Measurements from ENCODE around the gene FAM228A. TPM values are rescaled to one million over a fixed set of nuclear protein-coding genes. Genes with fewer than 3 reads are reported as not detected.

The FAM228A gene
- 0.24 and 0.32 TPM in 2 replicates for total RNA-seq

DNA sequence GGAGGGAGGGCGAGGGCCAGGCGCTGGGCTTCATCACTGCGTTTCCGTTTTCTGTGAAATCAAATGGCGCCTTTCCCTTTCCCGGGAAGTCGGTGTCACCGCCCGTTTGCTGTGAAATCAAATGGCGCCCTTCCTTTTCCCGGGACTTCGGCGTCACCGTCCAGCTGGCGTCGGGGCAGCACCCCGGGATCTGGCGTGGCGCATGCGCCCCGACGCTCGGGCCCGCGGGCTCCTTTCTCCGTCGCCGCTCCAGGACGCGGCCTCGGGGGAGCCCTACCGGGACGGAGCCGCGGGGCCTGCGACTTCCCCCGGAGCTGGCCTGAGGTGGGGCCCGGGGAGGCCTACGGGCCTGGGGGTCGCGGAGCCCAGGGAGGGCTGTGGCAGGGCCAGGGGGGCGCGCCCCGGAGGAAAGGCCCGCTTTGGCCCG is at the start of gene FAM228A:
FAM228A (plus strand) TSS at position 203 of the 427 bp plus-strand sequence. CDS start 428 bp downstream, outside the sequence.

Other genes with a start within 250 kb of the FAM228A start
- 11.1 and 16.4 TPM in 2 replicates for gene ATAD2B, start 247.9 kb upstream of the FAM228A start, total RNA-seq
- gene UBXN2A, start 234.6 kb upstream of the FAM228A start, total RNA-seq: 13.1 and 16.4 TPM in 2 replicates
- 0.12 and 0.16 TPM in 2 replicates for gene MFSD2B, start 165.0 kb upstream of the FAM228A start, total RNA-seq
- gene WDCP, start 127.7 kb upstream of the FAM228A start, total RNA-seq: 7.5 and 8.4 TPM in 2 replicates
- 5.2 TPM in 2 replicates for gene FKBP1B, start 125.3 kb upstream of the FAM228A start, total RNA-seq
- gene SF3B6, start 98.7 kb upstream of the FAM228A start, total RNA-seq: 57.9 and 70.6 TPM in 2 replicates
- 47.4 and 50.8 TPM in 2 replicates for gene TP53I3, start 90.2 kb upstream of the FAM228A start, total RNA-seq
- gene PFN4, start 51.7 kb upstream of the FAM228A start, total RNA-seq: 0.16 and 0.97 TPM in 2 replicates
- gene FAM228B, start 51.6 kb upstream of the FAM228A start, total RNA-seq: 8.0 and 10.1 TPM in 2 replicates
- 30.0 and 35.9 TPM in 2 replicates for gene ITSN2, start 185.5 kb downstream of the FAM228A start, total RNA-seq

Data from hair follicle dermal papilla cell (primary cell).